ENCODE data around the gene ANXA6.

ANXA6 gene

GRCh38 chr5:151101746-151102145, 55.8 kb downstream of the ANXA6 start:
- no peak for DNase-seq (ENCODE audit: low read depth, low spot score)

GRCh38 chr5:151101151-151101550, 56.4 kb downstream of the ANXA6 start:
- DNase-seq (ENCODE audit: low read depth, low spot score) = no peak

GRCh38 chr5:151100681-151101080, 56.9 kb downstream of the ANXA6 start:
- no peak for DNase-seq (ENCODE audit: low read depth, low spot score)

- DNase-seq (ENCODE audit: low read depth, low spot score) = no peak
Observed at GRCh38 chr5:151098768-151099121, 58.8 kb downstream of the ANXA6 start.

GRCh38 chr5:151097820-151098767, 59.5 kb downstream of the ANXA6 start:
- no peak for DNase-seq (ENCODE audit: low read depth, low spot score)

- no peak for DNase-seq (ENCODE audit: low read depth, low spot score)
Observed at GRCh38 chr5:151097061-151097460, 60.5 kb downstream of the ANXA6 start.

GRCh38 chr5:151096001-151096373, 61.6 kb downstream of the ANXA6 start:
- DNase-seq (ENCODE audit: low read depth, low spot score) = no peak

GRCh38 chr5:151095341-151096000, 62.1 kb downstream of the ANXA6 start:
- DNase-seq (ENCODE audit: low read depth, low spot score) = no peak

- no peak for DNase-seq (ENCODE audit: low read depth, low spot score)
Observed at GRCh38 chr5:151094852-151095245, 62.7 kb downstream of the ANXA6 start.

- DNase-seq (ENCODE audit: low read depth, low spot score) = peak; percentile 42
Observed at GRCh38 chr5:151094030-151094851, 63.3 kb downstream of the ANXA6 start.

GRCh38 chr5:151093476-151093889, 64.1 kb downstream of the ANXA6 start:
- DNase-seq (ENCODE audit: low read depth, low spot score) = no peak

GRCh38 chr5:151092762-151093161, 64.8 kb downstream of the ANXA6 start:
- no peak for DNase-seq (ENCODE audit: low read depth, low spot score)

- DNase-seq (ENCODE audit: low read depth, low spot score) = no peak
Observed at GRCh38 chr5:151089726-151090125, 67.9 kb downstream of the ANXA6 start.

- DNase-seq (ENCODE audit: low read depth, low spot score) = no peak
Observed at GRCh38 chr5:151088986-151089385, 68.6 kb downstream of the ANXA6 start.

GRCh38 chr5:151087486-151087885, 70.1 kb downstream of the ANXA6 start:
- DNase-seq (ENCODE audit: low read depth, low spot score) = no peak

GRCh38 chr5:151086905-151087360, 70.6 kb downstream of the ANXA6 start:
- no peak for DNase-seq (ENCODE audit: low read depth, low spot score)

- DNase-seq (ENCODE audit: low read depth, low spot score) = no peak
Observed at GRCh38 chr5:151086192-151086869, 71.2 kb downstream of the ANXA6 start.

GRCh38 chr5:151085517-151086041, 72.0 kb downstream of the ANXA6 start:
- no peak for DNase-seq (ENCODE audit: low read depth, low spot score)

- DNase-seq (ENCODE audit: low read depth, low spot score) = no peak
Observed at GRCh38 chr5:151084363-151084762, 73.2 kb downstream of the ANXA6 start.

- DNase-seq (ENCODE audit: low read depth, low spot score) = no peak
Observed at GRCh38 chr5:151083081-151083676, 74.4 kb downstream of the ANXA6 start.
